ENCODE data around the gene SLC15A3. TPM values are rescaled to one million over a fixed set of nuclear protein-coding genes. Genes with fewer than 3 reads are reported as not detected.

The SLC15A3 gene
- total and polyA plus RNA-seq, 3 experiments from 2014 or later = 1.2 to 1.5 TPM; not detected in 1

GRCh38 chr11:60952742-60953170 is 780 bp upstream of the SLC15A3 start:
- Histone ChIP-seq H3K4me3 (ENCODE audit: low read length) (peak overlapping the region; percentile 69), H3K27me3 (ENCODE audit: insufficient read depth, low read length, poor library complexity, severe bottlenecking) (no peaks in the 10 kb centered on the region), H3K36me3 (ENCODE audit: insufficient read depth, low read length) (no peaks in the 10 kb centered on the region), H3K27ac (ENCODE audit: low read depth, low read length) (no peak overlapping the region), H3K9me3 (ENCODE audit: low read length) (no peaks in the 10 kb centered on the region), H3K4me1 (ENCODE audit: insufficient read depth, low read length) (peaks cover 16% of the 10 kb centered on the region)
- no peaks in the 10 kb centered on the region for H3K9me3 Mint-ChIP-seq
- H3K4me1 Mint-ChIP-seq = peaks cover 10 to 21% (median 13%) of the 10 kb centered on the region in 3 donors
- H3K4me3 Mint-ChIP-seq = peak overlapping the region in 6 of 7 donors; percentile 55 to 84 (median 78)
- peaks cover 25 to 27% of the 10 kb centered on the region in 2 donors for H3K27me3 Mint-ChIP-seq
- H3K36me3 Mint-ChIP-seq = no peaks in the 10 kb centered on the region
- peak overlapping the region in 7 of 8 donors; percentile 1 to 93 (median 64) for H3K27ac Mint-ChIP-seq
- no peak for DNase-seq
- CTCF ChIA-PET = interaction anchor here (1.1 kb wide), 1 partner anchor 21 kb away, joined by 3 read pairs; no protein-coding TSS in a partner anchor
- POLR2A ChIA-PET = no interaction called here

GRCh38 chr11:60951606-60951903 is 421 bp downstream of the SLC15A3 start:
- H3K36me3 ChIP-seq (ENCODE audit: insufficient read depth, low read length) = no peaks in the 10 kb centered on the region
- Mint-ChIP-seq H3K27me3 (peaks cover 25 to 28% of the 10 kb centered on the region in 2 donors), H3K4me3 (peak overlapping the region in 6 of 7 donors; percentile 76 to 84 (median 78)), H3K36me3 (no peaks in the 10 kb centered on the region), H3K27ac (peak overlapping the region in 5 of 8 donors; percentile 35 to 93 (median 57)), H3K9me3 (no peaks in the 10 kb centered on the region), H3K4me1 (peaks cover 10 to 21% (median 13%) of the 10 kb centered on the region in 3 donors)
- no peaks in the 10 kb centered on the region for H3K9me3 ChIP-seq (ENCODE audit: low read length)
- no peaks in the 10 kb centered on the region for H3K27me3 ChIP-seq (ENCODE audit: insufficient read depth, low read length, poor library complexity, severe bottlenecking)
- ChIA-PET POLR2A (no interaction called here), CTCF (no interaction called here)
- H3K27ac ChIP-seq (ENCODE audit: low read depth, low read length) = no peak overlapping the region
- peaks cover 16% of the 10 kb centered on the region for H3K4me1 ChIP-seq (ENCODE audit: insufficient read depth, low read length)
- peak overlapping the region; percentile 69 for H3K4me3 ChIP-seq (ENCODE audit: low read length)
- no peak for DNase-seq

GRCh38 chr11:60950933-60951605 is 907 bp downstream of the SLC15A3 start:
- POLR2A ChIA-PET = no interaction called here
- H3K27me3 Mint-ChIP-seq = peaks cover 25 to 28% of the 10 kb centered on the region in 2 donors
- H3K4me3 ChIP-seq (ENCODE audit: low read length) = peak overlapping the region; percentile 69
- H3K9me3 Mint-ChIP-seq = no peaks in the 10 kb centered on the region
- DNase-seq = peak in 2 of 5 donors; percentile 18 to 48
- no peak overlapping the region for H3K27ac ChIP-seq (ENCODE audit: low read depth, low read length)
- no peaks in the 10 kb centered on the region for H3K9me3 ChIP-seq (ENCODE audit: low read length)
- H3K36me3 Mint-ChIP-seq = no peaks in the 10 kb centered on the region
- H3K4me1 ChIP-seq (ENCODE audit: insufficient read depth, low read length) = peaks cover 16% of the 10 kb centered on the region
- no peaks in the 10 kb centered on the region for H3K27me3 ChIP-seq (ENCODE audit: insufficient read depth, low read length, poor library complexity, severe bottlenecking)
- no peak overlapping the region for H3K27ac Mint-ChIP-seq
- peaks cover 10 to 21% (median 13%) of the 10 kb centered on the region in 3 donors for H3K4me1 Mint-ChIP-seq
- H3K36me3 ChIP-seq (ENCODE audit: insufficient read depth, low read length) = no peaks in the 10 kb centered on the region
- peak overlapping the region in 2 of 7 donors; percentile 75 to 79 for H3K4me3 Mint-ChIP-seq
- CTCF ChIA-PET = interaction anchor here (1.5 kb wide), 1 partner anchor 120 kb away, joined by 5 read pairs; no protein-coding TSS in a partner anchor

- peaks cover 25 to 28% of the 10 kb centered on the region in 2 donors for H3K27me3 Mint-ChIP-seq
- H3K4me1 ChIP-seq (ENCODE audit: insufficient read depth, low read length) = peaks cover 16% of the 10 kb centered on the region
Observed at GRCh38 chr11:60950024-60950423, 2.0 kb downstream of the SLC15A3 start.

GRCh38 chr11:60948250-60948649 is 3.7 kb downstream of the SLC15A3 start:
- Mint-ChIP-seq H3K27ac (no peak overlapping the region), H3K9me3 (no peaks in the 10 kb centered on the region), H3K4me3 (no peak overlapping the region), H3K4me1 (peaks cover 10 to 21% (median 13%) of the 10 kb centered on the region in 3 donors), H3K27me3 (peaks cover 25 to 30% of the 10 kb centered on the region in 2 donors), H3K36me3 (no peaks in the 10 kb centered on the region)
- no peaks in the 10 kb centered on the region for H3K27me3 ChIP-seq (ENCODE audit: insufficient read depth, low read length, poor library complexity, severe bottlenecking)
- H3K4me1 ChIP-seq (ENCODE audit: insufficient read depth, low read length) = peaks cover 16% of the 10 kb centered on the region
- ChIA-PET CTCF (interaction anchor here (0.5 kb wide), 1 partner anchor 239 kb away, joined by 3 read pairs; no protein-coding TSS in a partner anchor), POLR2A (no interaction called here)
- no peak for DNase-seq
- no peaks in the 10 kb centered on the region for H3K36me3 ChIP-seq (ENCODE audit: insufficient read depth, low read length)
- no peak overlapping the region for H3K27ac ChIP-seq (ENCODE audit: low read depth, low read length)
- no peaks in the 10 kb centered on the region for H3K9me3 ChIP-seq (ENCODE audit: low read length)
- no peak overlapping the region for H3K4me3 ChIP-seq (ENCODE audit: low read length)

More at GRCh38 chr11:60950024-60950423, 2.0 kb downstream of the SLC15A3 start:
- Mint-ChIP-seq H3K36me3 (no peaks in the 10 kb centered on the region), H3K9me3 (no peaks in the 10 kb centered on the region), H3K4me3 (peak overlapping the region in 3 of 7 donors; percentile 31 to 38 (median 38)), H3K27ac (no peak overlapping the region), H3K4me1 (peaks cover 10 to 21% (median 13%) of the 10 kb centered on the region in 3 donors)
- Histone ChIP-seq H3K27ac (ENCODE audit: low read depth, low read length) (no peak overlapping the region), H3K36me3 (ENCODE audit: insufficient read depth, low read length) (no peaks in the 10 kb centered on the region), H3K27me3 (ENCODE audit: insufficient read depth, low read length, poor library complexity, severe bottlenecking) (no peaks in the 10 kb centered on the region), H3K9me3 (ENCODE audit: low read length) (no peaks in the 10 kb centered on the region), H3K4me3 (ENCODE audit: low read length) (no peak overlapping the region)
- no peak for DNase-seq
- CTCF ChIA-PET = interaction anchor here (1.1 to 1.5 kb wide), 3 partner anchors 20 to 238 kb away, joined by 3 to 5 read pairs (median 3); no protein-coding TSS in a partner anchor
- POLR2A ChIA-PET = interaction anchor here (0.7 kb wide), 1 partner anchor 111 kb away, joined by 3 read pairs; no protein-coding TSS in a partner anchor

- Mint-ChIP-seq H3K27ac (no peak overlapping the region), H3K36me3 (no peaks in the 10 kb centered on the region), H3K4me1 (peaks cover 7 to 18% (median 9%) of the 10 kb centered on the region in 3 donors), H3K9me3 (no peaks in the 10 kb centered on the region), H3K4me3 (no peak overlapping the region), H3K27me3 (peaks cover 21 to 28% of the 10 kb centered on the region in 2 donors)
- no peak overlapping the region for H3K27ac ChIP-seq (ENCODE audit: low read depth, low read length)
- no peaks in the 10 kb centered on the region for H3K9me3 ChIP-seq (ENCODE audit: low read length)
- no peak overlapping the region for H3K4me3 ChIP-seq (ENCODE audit: low read length)
- no peaks in the 10 kb centered on the region for H3K27me3 ChIP-seq (ENCODE audit: insufficient read depth, low read length, poor library complexity, severe bottlenecking)
- POLR2A ChIA-PET = no interaction called here
- CTCF ChIA-PET = no interaction called here
- DNase-seq = no peak
- peaks cover 13% of the 10 kb centered on the region for H3K4me1 ChIP-seq (ENCODE audit: insufficient read depth, low read length)
- H3K36me3 ChIP-seq (ENCODE audit: insufficient read depth, low read length) = no peaks in the 10 kb centered on the region
Observed at GRCh38 chr11:60947700-60948099, 4.3 kb downstream of the SLC15A3 start.

- no peak overlapping the region for H3K27ac Mint-ChIP-seq
Observed at GRCh38 chr11:60946601-60947264, 5.2 kb downstream of the SLC15A3 start.

GRCh38 chr11:60945295-60945667 is 6.7 kb downstream of the SLC15A3 start:
- Mint-ChIP-seq H3K27me3 (peaks cover 13 to 19% of the 10 kb centered on the region in 2 donors), H3K4me1 (peaks cover 0 to 4% (median 0%) of the 10 kb centered on the region in 3 donors), H3K27ac (no peak overlapping the region), H3K36me3 (no peaks in the 10 kb centered on the region), H3K4me3 (no peak overlapping the region), H3K9me3 (no peaks in the 10 kb centered on the region)
- H3K4me1 ChIP-seq (ENCODE audit: insufficient read depth, low read length) = peaks cover 6% of the 10 kb centered on the region
- ChIA-PET CTCF (interaction anchor here (0.8 to 1.7 kb wide), 4 partner anchors 17 to 184 kb away, joined by 3 read pairs; no protein-coding TSS in a partner anchor), POLR2A (no interaction called here)
- H3K36me3 ChIP-seq (ENCODE audit: insufficient read depth, low read length) = no peaks in the 10 kb centered on the region
- no peak overlapping the region for H3K4me3 ChIP-seq (ENCODE audit: low read length)
- H3K9me3 ChIP-seq (ENCODE audit: low read length) = no peaks in the 10 kb centered on the region
- no peak for DNase-seq
- no peak overlapping the region for H3K27ac ChIP-seq (ENCODE audit: low read depth, low read length)
- H3K27me3 ChIP-seq (ENCODE audit: insufficient read depth, low read length, poor library complexity, severe bottlenecking) = no peaks in the 10 kb centered on the region

More at GRCh38 chr11:60946601-60947264, 5.2 kb downstream of the SLC15A3 start:
- no peak for DNase-seq
- Histone ChIP-seq H3K27ac (ENCODE audit: low read depth, low read length) (no peak overlapping the region), H3K4me3 (ENCODE audit: low read length) (no peak overlapping the region), H3K36me3 (ENCODE audit: insufficient read depth, low read length) (no peaks in the 10 kb centered on the region), H3K9me3 (ENCODE audit: low read length) (no peaks in the 10 kb centered on the region), H3K27me3 (ENCODE audit: insufficient read depth, low read length, poor library complexity, severe bottlenecking) (no peaks in the 10 kb centered on the region), H3K4me1 (ENCODE audit: insufficient read depth, low read length) (peaks cover 7% of the 10 kb centered on the region)
- Mint-ChIP-seq H3K4me3 (no peak overlapping the region), H3K4me1 (peaks cover 0 to 8% (median 0%) of the 10 kb centered on the region in 3 donors), H3K36me3 (no peaks in the 10 kb centered on the region), H3K27me3 (peaks cover 14 to 20% of the 10 kb centered on the region in 2 donors), H3K9me3 (no peaks in the 10 kb centered on the region)
- ChIA-PET CTCF (interaction anchor here (1.2 to 1.7 kb wide), 2 partner anchors 18 to 116 kb away, joined by 3 read pairs; no protein-coding TSS in a partner anchor), POLR2A (no interaction called here)
